Activated CD8-positive, alpha-beta T cell treated with anti-CD3 and anti-CD28 coated beads, Interleukin-2, amount 10 ng/mL, durations not matched to agents 7 days and 5 days (primary cell): Measurements from ENCODE around the gene SLCO4A1. TPM values are rescaled to one million over a fixed set of nuclear protein-coding genes. Genes with fewer than 3 reads are reported as not detected.
A peak's percentile ranks its signal among the peaks of the same experiment; 100 is the strongest.

Experiments
- ATAC-seq: fragments of 150-1000 bp; cut with Tn5 transposase; one replicate; pipeline ENCODE4 v1.10.0; 2021; ENCODE audit warnings: moderate library complexity
- CTCF ChIA-PET: fragments of 350-600 bp; sonication (Branson Sonifier 250); formaldehyde crosslinking; loops from one replicate; lab custom pipeline; 2021; ENCODE audit warnings: antibody characterized with exemption; lab: Charles Lee
- POLR2A ChIA-PET: fragments of 350-600 bp; sonication (Branson Sonifier 250); formaldehyde crosslinking; loops from one replicate; lab custom pipeline; 2021; ENCODE audit warnings: antibody characterized with exemption; lab: Charles Lee
- DNase-seq: peaks from one replicate; pipeline ENCODE4 v3.0.0-alpha.2; 2020
- H3K27ac Mint-ChIP-seq: one replicate; pipeline ENCODE4 v1.8.0; 2021; ENCODE audit warnings: mild to moderate bottlenecking, mixed read lengths
- H3K27me3 Mint-ChIP-seq: one replicate; pipeline ENCODE4 v1.8.0; 2021; ENCODE audit warnings: low read depth, mixed read lengths
- H3K36me3 Mint-ChIP-seq: one replicate; pipeline ENCODE4 v1.8.0; 2021; ENCODE audit warnings: low read depth, mixed read lengths
- H3K4me1 Mint-ChIP-seq: one replicate; pipeline ENCODE4 v1.8.0; 2021; ENCODE audit warnings: low read depth, mixed read lengths
- H3K4me3 Mint-ChIP-seq: one replicate; pipeline ENCODE4 v1.8.0; 2021; ENCODE audit warnings: mild to moderate bottlenecking, mixed read lengths
- H3K9me3 Mint-ChIP-seq: one replicate; pipeline ENCODE4 v1.8.0; 2022; ENCODE audit warnings: mixed read lengths; ENCODE audit not compliant: insufficient read depth
- total RNA-seq, 2 experiments: library from RNA; stranded (reverse); gene quantifications; one replicate each; pipeline ENCODE4 v1.2.3, GENCODE V29; 2021

The SLCO4A1 gene
- total RNA-seq, 2 experiments from 2014 or later = 79.4 to 79.9 TPM

DNA sequence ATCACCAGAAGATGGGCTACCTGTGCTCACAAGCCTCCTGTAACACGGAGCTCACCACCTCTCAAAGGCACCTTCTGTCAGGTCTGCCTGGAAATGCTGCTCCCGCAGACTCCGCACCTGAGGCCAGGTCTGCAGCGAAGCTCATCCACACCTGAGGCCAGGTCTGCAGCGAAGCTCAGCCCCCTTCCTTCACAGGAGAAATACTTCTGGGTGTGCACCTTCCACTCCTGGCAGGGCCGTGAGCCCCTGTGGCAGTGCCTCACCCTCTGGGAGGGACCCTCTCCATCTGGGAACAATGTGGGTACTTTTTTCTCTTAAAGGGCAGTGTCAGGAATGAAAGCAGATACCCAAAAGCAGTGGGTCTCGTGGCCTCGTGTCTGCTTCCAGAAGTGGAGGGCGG is 1.4 kb upstream of the SLCO4A1 start:
- ATAC-seq (no peak), DNase-seq (no peak)
- peaks cover 8% of the 10 kb centered on the region for H3K27me3 Mint-ChIP-seq
- peaks cover 51% of the 10 kb centered on the region for H3K4me1 Mint-ChIP-seq
- no peaks in the 10 kb centered on the region for H3K9me3 Mint-ChIP-seq
- H3K36me3 Mint-ChIP-seq = peaks cover 24% of the 10 kb centered on the region
- CTCF ChIA-PET = interaction anchor here (2.7 kb wide), 1 partner anchor 24 kb away, joined by 14 read pairs; no protein-coding TSS in a partner anchor
- peak overlapping the region; percentile 20 for H3K27ac Mint-ChIP-seq
- POLR2A ChIA-PET = interaction anchor here (0.6 to 3.5 kb wide), 4 partner anchors 12 to 1255 kb away, joined by 3 to 18 read pairs (median 3); no protein-coding TSS in a partner anchor
- peak overlapping the region; percentile 88 for H3K4me3 Mint-ChIP-seq

DNA sequence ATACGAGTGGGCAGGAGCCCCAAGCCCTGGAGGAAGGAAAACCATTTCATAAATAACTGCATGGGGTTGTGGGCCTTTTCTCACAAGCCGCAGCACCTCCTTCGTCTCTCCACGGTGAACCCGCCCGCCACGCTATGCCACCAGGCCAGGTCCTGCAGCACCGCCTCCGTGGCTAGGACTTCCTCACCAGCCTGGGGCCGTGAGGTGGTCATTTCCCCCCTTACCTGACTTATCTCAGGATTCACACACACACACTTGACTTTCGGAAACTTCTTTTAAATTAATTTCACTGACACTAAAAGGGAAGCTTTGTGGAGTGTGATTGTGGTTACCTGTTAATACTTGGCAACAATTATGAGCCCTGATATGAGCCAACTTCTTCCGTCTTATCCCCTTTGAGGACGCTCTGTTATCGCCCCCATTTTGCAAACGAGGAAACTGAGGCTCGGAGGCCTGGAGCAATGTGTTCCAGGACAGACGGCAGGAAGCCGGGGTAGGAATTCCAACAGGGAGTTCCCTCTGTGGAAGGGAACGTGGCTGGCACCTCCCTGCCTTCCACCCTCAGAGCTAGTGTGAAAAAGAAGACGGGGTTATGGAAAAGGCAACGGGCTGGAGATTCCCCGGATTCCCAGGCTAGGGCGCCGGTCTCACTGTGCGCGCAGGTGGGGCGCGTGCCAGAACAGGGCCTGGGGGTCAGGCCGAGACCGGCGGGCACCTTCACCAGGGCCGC is 817 bp upstream of the SLCO4A1 start:
- peaks cover 8% of the 10 kb centered on the region for H3K27me3 Mint-ChIP-seq
- no peak for ATAC-seq
- H3K27ac Mint-ChIP-seq = peak overlapping the region; percentile 69
- ChIA-PET CTCF (interaction anchor here (0.9 to 2.7 kb wide), 6 partner anchors 10 to 167 kb away, joined by 4 to 15 read pairs (median 6); no protein-coding TSS in a partner anchor), POLR2A (interaction anchor here (0.6 to 3.5 kb wide), 8 partner anchors 10 to 1254 kb away, joined by 3 to 24 read pairs (median 4); no protein-coding TSS in a partner anchor)
- H3K36me3 Mint-ChIP-seq = peaks cover 28% of the 10 kb centered on the region
- peak overlapping the region; percentile 88 for H3K4me3 Mint-ChIP-seq
- DNase-seq = peak; percentile 47
- peaks cover 48% of the 10 kb centered on the region for H3K4me1 Mint-ChIP-seq
- H3K9me3 Mint-ChIP-seq = no peaks in the 10 kb centered on the region

- CTCF ChIA-PET = interaction anchor here (0.8 to 2.7 kb wide), 6 partner anchors 8 to 151 kb away, joined by 3 to 15 read pairs (median 6); no protein-coding TSS in a partner anchor
- Mint-ChIP-seq H3K36me3 (peaks cover 38% of the 10 kb centered on the region), H3K9me3 (no peaks in the 10 kb centered on the region), H3K27me3 (peaks cover 5% of the 10 kb centered on the region), H3K27ac (peak overlapping the region; percentile 68), H3K4me3 (peak overlapping the region; percentile 88), H3K4me1 (peaks cover 53% of the 10 kb centered on the region)
- peak; percentile 75 for DNase-seq
- ATAC-seq = peak; percentile 40
- POLR2A ChIA-PET = interaction anchor here (0.7 to 3.5 kb wide), 12 partner anchors 8 to 284 kb away, joined by 3 to 24 read pairs (median 4); no protein-coding TSS in a partner anchor
These were observed 590 bp downstream of the SLCO4A1 start for GRCh38 chr20:62642666-62643520.

GRCh38 chr20:62643521-62644043 is 1.3 kb downstream of the SLCO4A1 start:
- CTCF ChIA-PET = interaction anchor here (0.8 to 2.7 kb wide), 4 partner anchors 8 to 151 kb away, joined by 3 to 15 read pairs (median 10); no protein-coding TSS in a partner anchor
- ATAC-seq = no peak
- no peak for DNase-seq
- H3K36me3 Mint-ChIP-seq = peaks cover 39% of the 10 kb centered on the region
- peaks cover 5% of the 10 kb centered on the region for H3K27me3 Mint-ChIP-seq
- peak overlapping the region; percentile 88 for H3K4me3 Mint-ChIP-seq
- peak overlapping the region; percentile 68 for H3K27ac Mint-ChIP-seq
- no peaks in the 10 kb centered on the region for H3K9me3 Mint-ChIP-seq
- POLR2A ChIA-PET = interaction anchor here (0.7 to 3.5 kb wide), 5 partner anchors 7 to 151 kb away, joined by 3 to 24 read pairs (median 15); no protein-coding TSS in a partner anchor
- H3K4me1 Mint-ChIP-seq = peaks cover 60% of the 10 kb centered on the region

GRCh38 chr20:62644044-62644795 is 1.9 kb downstream of the SLCO4A1 start:
- Mint-ChIP-seq H3K4me1 (peaks cover 67% of the 10 kb centered on the region), H3K27ac (peak overlapping the region; percentile 71), H3K9me3 (no peaks in the 10 kb centered on the region), H3K27me3 (peaks cover 2% of the 10 kb centered on the region), H3K36me3 (peaks cover 45% of the 10 kb centered on the region), H3K4me3 (peak overlapping the region; percentile 88)
- POLR2A ChIA-PET = interaction anchor here (0.7 to 3.5 kb wide), 4 partner anchors 7 to 150 kb away, joined by 3 to 24 read pairs (median 16); no protein-coding TSS in a partner anchor
- CTCF ChIA-PET = interaction anchor here (1.0 kb wide), 2 partner anchors 26 to 150 kb away, joined by 4 to 8 read pairs; no protein-coding TSS in a partner anchor
- ATAC-seq (no peak), DNase-seq (no peak)

GRCh38 chr20:62644802-62645496 is 2.6 kb downstream of the SLCO4A1 start:
- peaks cover 52% of the 10 kb centered on the region for H3K36me3 Mint-ChIP-seq
- H3K4me3 Mint-ChIP-seq = peak overlapping the region; percentile 88
- ATAC-seq = no peak
- H3K9me3 Mint-ChIP-seq = no peaks in the 10 kb centered on the region
- ChIA-PET CTCF (interaction anchor here (1.0 kb wide), 2 partner anchors 27 to 149 kb away, joined by 4 to 8 read pairs; no protein-coding TSS in a partner anchor), POLR2A (no interaction called here)
- H3K27ac Mint-ChIP-seq = peak overlapping the region; percentile 71
- no peaks in the 10 kb centered on the region for H3K27me3 Mint-ChIP-seq
- DNase-seq = peak; percentile 36
- peaks cover 74% of the 10 kb centered on the region for H3K4me1 Mint-ChIP-seq

DNA sequence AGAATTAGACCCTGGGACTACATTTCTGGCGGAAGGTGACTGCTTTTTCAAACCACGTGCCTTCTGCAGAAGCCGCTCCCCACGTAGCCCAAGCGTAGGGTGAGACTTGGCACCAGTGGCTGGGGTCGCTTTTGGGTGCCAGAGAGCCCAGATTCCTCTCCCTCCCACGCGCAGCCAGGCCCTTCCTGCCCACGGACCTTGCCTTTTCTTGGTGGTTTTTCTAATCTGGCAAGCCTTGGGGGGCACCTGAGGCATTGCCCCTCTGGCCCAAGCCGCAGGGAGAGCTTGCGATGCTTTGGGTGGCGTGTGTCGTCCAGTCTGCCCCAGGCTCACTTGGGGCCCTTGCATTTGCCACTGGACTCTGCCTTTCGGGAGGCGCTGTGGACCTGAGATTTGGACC is 3.3 kb downstream of the SLCO4A1 start:
- Mint-ChIP-seq H3K27me3 (no peaks in the 10 kb centered on the region), H3K36me3 (peaks cover 59% of the 10 kb centered on the region), H3K4me1 (peaks cover 80% of the 10 kb centered on the region), H3K27ac (peak overlapping the region; percentile 77), H3K9me3 (no peaks in the 10 kb centered on the region), H3K4me3 (peak overlapping the region; percentile 88)
- DNase-seq (no peak), ATAC-seq (no peak)
- ChIA-PET CTCF (no interaction called here), POLR2A (no interaction called here)

DNA sequence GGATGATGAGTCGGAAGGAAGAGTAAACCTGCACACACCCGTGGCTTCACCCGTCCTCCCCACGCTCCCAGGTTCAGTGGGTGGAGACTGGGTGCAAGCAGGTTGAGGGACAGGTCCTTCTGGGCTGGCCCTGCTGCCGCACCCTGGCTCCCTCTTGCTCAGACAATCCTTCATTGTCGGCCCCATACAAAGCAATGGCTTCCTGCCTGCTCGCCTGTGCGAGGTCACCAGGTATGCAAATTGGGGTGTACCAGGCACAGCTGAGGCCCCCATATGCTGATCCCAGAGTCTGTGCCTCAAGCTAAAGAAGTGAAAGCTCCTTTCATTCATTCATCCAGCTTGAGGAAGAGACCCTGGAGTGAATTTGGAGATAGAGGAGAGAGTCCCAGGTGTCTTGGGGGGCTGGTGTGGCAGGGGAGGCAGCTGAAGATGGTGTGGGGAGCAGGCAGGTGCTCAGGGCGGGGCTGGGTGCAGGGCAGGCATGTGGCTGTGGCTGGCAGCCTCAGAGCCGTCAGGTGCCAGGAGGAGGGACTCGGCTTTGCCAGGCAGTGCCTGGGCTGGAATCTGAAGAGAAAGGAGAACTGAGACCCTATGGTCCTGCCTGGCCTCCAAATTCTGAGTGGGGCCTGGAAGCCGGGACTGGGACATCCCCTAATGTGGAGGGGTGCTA is 4.7 kb downstream of the SLCO4A1 start:
- H3K9me3 Mint-ChIP-seq = no peaks in the 10 kb centered on the region
- no peaks in the 10 kb centered on the region for H3K27me3 Mint-ChIP-seq
- ATAC-seq (no peak), DNase-seq (no peak)
- H3K36me3 Mint-ChIP-seq = peaks cover 66% of the 10 kb centered on the region
- POLR2A ChIA-PET = no interaction called here
- peak overlapping the region; percentile 96 for H3K27ac Mint-ChIP-seq
- CTCF ChIA-PET = interaction anchor here (1.4 to 1.5 kb wide), 2 partner anchors 30 to 145 kb away, joined by 3 to 4 read pairs; no protein-coding TSS in a partner anchor
- peaks cover 80% of the 10 kb centered on the region for H3K4me1 Mint-ChIP-seq
- H3K4me3 Mint-ChIP-seq = no peak overlapping the region

DNA sequence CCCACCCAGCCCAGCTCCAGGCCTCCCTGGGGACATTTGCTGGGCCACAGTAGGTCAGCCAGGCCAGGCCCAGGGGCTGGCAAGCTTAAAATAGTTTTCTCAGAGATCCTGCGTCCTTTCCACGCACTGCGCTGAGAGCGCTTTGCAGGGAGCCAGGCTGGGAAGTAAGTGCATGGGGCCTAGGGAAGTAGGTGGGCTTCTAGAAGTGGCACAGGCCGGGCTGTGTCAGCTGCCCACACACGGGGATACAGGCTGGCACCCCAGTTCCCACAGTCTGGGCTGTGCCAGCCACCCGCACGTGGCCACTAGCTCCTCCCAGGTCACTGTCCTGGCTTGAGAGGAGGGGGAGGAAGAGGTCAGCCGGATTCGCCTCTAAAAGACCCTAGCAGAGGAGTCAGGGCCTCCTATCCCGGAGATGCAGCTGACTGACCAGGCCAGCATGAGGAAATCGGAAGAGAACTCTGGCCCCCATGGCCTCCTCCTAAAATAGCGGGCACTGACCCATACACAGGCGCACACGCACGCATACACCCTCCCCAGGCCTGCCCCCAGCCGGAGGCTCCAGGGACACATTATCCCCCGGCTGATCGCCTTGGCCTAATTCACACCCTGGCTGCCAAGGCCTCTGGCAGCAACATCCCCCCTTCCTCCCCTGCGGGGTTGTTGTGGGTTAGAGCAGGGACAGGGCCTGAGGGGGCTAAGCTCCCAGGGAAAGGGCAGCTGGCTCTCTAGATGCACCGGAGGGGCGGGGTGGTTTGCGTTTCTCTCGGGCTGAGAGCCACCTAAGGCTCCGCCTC is 5.4 kb downstream of the SLCO4A1 start:
- ChIA-PET CTCF (interaction anchor here (1.4 to 1.5 kb wide), 2 partner anchors 31 to 144 kb away, joined by 3 to 4 read pairs; no protein-coding TSS in a partner anchor), POLR2A (no interaction called here)
- Mint-ChIP-seq H3K4me1 (peaks cover 88% of the 10 kb centered on the region), H3K9me3 (no peaks in the 10 kb centered on the region), H3K27me3 (no peaks in the 10 kb centered on the region), H3K36me3 (peaks cover 72% of the 10 kb centered on the region), H3K27ac (peak overlapping the region; percentile 96), H3K4me3 (no peak overlapping the region)
- DNase-seq = no peak
- ATAC-seq = no peak
